HG03103 (cell line): ENCODE data around the gene PRR30.

ENCODE experiments used
- ATAC-seq: cut with Tn5 transposase; IDR thresholded peaks from one replicate; pipeline ENCODE4 v1.9.1; 2021; ENCODE audit warnings: low read depth; ENCODE audit not compliant: unreplicated experiment

Gene PRR30

DNA sequence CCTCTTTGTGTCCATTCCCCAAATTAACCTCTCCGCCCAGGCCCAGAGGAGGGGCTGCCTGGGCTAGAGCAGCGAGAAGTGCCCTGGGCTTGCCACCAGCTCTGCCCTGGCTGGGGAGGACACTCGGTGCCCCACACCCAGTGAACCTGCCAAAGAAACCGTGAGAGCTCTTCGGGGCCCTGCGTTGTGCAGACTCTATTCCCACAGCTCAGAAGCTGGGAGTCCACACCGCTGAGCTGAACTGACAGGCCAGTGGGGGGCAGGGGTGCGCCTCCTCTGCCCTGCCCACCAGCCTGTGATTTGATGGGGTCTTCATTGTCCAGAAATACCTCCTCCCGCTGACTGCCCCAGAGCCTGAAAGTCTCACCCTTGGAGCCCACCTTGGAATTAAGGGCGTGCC is 39.2 kb downstream of the PRR30 start:
- no peak for ATAC-seq

DNA sequence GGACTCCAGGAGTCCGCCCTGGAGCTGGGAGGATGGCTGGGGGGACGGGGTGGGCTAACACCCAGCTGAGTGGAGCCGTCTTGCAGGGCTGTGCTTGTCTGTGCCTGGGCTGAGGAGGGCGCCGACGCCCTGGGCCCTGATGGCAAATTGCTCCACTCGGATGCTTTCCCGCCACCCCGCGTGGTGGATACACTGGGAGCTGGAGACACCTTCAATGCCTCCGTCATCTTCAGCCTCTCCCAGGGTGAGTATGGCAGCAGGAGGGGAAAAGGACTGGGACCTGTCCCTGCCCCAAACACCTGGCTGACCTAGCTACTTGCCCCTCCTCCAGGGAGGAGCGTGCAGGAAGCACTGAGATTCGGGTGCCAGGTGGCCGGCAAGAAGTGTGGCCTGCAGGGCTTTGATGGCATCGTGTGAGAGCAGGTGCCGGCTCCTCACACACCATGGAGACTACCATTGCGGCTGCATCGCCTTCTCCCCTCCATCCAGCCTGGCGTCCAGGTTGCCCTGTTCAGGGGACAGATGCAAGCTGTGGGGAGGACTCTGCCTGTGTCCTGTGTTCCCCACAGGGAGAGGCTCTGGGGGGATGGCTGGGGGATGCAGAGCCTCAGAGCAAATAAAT is 39.8 kb downstream of the PRR30 start:
- ATAC-seq: no peak

DNA sequence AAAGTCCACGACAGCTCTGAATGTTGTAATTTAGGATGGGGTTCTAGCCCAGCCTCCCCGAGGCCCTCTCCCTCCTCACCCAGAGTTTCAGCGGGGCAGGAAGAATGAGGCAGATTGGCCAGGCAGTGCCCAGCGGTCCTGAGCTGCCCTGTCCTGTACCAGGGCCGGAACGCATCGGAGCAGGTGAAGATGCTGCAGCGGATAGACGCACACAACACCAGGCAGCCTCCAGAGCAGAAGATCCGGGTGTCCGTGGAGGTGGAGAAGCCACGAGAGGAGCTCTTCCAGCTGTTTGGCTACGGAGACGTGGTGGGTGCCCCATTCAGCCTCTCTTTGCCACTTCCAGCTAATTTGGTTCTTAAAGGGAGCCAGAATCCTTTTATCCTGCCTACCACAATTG is 41.9 kb downstream of the PRR30 start:
- no peak for ATAC-seq

DNA sequence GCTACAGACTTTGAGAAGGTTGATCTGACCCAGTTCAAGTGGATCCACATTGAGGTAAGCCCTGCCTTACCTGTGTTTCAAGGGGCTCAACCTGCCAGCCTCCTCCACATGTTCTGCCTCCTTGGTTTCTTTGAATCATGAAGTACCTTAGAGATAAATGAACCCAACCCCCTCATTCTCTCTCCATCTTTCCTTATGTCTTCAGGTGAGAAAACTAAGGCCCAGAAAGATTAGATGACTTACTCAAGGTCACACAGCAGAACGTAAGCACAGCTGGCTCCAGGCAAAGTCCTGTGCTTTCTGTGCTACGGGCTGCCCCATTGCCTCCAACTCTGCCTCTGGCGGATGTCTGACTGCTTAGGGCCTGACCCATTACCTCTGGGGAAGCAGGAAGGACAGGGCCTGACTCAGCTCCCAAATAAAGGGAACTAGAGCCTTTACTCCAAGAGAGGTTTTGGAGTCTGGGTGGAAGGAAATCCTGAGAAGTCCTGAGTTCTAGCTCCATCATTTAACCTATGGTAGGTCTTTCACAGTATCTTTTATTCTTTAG is 42.4 kb downstream of the PRR30 start:
- ATAC-seq: no peak

DNA sequence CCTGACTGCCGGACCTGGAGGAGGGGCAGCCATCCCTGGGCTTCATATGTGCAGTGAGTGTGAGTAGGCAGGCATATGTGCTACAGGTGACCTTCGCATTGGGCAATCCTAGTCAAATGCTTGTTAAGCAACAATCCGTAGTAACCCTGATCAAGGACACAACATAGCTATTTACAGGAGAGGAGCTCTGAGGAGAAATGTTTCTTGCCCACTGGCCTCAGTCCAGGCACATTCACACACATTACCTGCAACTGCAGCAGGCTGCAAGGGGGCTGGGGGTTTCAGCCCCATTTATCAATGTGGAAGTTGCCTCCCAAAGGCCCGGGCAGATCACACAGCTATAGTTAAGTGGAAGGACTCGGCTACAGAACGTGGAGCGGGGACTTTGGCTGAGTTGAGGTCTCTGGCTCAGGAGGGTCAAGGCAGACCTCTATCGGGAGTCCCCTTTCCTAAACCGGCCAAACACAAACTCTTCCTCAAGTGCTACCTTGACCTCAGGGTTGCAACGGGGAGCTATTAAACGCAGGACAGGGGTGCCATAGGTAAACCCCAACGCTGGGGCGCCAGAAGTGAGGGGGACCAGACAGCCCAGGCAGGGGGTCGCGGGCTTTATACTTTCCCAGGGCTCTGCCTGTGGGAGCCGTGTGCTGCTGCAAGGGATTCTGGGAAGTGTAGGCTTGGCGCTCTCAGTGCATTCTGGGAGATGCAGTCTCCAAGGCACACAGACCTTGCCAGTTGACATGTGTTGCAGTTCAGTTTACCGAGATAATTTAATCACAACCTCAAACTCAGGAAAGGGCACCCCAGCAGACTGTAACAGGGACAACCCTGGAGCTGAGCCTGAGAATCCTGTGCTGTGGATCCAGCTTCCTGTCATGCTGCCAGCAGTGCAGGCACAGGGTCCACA is 43.2 kb downstream of the PRR30 start:
- ATAC-seq: no peak

DNA sequence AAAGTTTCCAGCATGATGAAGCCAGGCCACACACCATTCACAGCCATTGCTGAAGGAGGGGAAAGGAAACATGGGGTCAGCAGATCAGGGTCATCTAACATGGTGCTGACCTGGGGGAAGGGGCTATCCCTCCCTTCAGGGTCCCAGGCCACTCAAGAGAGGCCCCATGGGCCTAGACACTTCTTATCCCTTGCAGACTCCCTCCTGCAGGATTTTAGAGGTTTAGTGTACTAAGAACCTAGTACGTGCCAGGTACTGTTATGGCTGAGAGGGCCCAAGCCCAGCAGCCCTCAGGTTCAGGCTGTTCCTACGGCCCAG is 43.8 kb downstream of the PRR30 start:
- no peak for ATAC-seq

DNA sequence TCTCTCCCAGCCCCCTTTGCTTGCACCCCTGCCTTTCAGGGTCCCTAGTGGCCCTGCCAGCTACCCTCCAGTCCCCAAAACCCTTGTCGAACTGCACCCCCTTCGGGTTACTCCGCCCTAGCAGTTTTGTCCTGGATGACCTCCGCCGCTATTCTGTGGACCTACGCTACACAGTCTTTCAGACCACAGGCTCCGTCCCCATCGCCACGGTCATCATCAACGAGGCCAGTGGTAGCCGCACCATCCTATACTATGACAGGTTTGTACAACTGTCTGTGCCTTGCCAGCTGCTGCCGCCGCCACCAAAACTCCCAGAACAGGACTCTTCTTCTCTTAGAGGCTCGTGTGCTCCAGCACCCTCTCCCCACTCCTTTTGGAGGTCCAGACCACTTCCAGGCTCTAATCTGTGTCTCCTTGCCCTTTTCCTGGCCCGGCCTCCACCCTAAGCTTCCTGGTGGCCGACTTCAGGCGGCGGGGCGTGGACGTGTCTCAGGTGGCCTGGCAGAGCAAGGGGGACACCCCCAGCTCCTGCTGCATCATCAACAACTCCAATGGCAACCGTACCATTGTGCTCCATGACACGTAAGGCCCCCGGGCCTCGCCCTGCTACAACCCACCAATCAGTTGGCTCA is 44.7 kb downstream of the PRR30 start:
- ATAC-seq: no peak

DNA sequence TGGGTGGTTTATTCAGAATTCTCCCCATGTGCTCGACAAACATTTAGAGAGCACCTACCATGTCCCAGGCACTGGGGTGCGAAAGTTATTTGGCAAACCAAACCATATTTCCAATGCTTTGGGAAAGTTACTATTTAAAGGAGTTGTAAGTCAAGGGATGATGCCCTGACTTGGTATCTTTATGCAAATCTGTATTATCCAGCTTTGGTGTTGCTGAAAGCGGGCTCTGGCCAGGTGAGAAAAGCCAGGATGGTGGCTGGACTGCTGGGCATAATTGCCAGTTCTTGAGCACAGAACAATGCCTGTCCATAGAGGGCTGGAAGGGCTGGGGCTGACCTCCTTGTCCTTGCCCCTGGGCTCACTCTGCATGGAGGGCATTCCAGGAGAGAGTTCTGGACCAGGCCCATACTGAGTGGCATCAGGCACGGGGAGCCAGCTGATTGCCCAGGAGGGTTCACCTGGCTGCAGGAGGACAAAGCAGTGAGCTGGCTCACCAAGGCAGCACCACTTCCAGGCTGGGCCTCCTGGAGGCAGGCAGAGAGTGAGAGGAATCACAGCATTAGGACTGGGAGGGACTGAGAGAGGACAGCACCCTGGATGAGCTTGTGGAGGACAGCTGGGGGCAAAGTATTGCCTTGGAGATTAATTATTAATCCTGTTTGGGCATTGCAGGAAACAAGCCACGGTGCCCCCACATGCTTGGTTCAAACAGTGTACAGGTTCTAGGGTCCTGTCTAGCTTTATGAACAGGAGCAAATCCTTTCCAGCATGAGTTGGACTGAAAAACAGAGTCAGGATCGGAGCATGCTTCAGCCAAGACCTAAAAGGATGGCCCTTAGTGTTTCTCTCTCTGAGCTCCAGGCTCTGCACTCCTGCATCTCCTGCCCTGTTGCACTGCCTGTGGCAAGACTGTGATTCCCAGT is 45.5 kb downstream of the PRR30 start:
- no peak for ATAC-seq

DNA sequence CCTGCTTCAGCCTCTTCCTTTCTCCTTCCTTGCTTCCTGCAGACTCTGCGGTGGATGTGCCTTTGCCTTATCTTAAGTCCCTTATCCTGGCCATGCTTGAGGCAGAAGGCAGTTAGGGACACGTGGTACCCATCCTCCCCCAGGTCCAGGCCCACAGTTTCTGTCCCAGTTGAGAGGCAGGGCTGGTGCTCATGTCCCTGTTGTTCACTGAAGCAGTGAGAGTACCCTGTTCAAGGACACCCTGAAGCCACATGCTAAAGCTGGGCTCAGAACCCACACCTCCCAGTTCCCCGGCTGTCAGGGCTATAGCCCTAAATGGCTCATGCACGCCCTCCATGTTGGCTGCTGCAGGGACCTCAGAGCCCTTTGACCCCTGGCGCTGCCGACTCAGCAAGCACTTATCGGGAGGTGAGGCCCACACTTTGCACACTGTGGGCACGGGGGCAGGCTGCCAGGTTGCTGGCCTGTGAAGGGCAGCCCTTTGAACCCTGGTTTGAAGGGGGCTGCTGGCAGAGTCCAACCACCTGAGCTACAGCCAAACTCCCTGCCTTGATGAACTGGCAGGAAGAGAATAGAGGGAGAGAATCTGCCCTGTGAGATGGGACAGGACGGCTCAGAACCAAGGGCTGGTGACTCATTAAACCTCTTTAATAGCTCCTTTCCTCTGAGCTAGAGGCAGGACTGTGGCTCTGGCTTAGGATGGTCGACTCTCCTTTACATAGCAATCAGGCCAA is 46.3 kb downstream of the PRR30 start:
- no peak for ATAC-seq

DNA sequence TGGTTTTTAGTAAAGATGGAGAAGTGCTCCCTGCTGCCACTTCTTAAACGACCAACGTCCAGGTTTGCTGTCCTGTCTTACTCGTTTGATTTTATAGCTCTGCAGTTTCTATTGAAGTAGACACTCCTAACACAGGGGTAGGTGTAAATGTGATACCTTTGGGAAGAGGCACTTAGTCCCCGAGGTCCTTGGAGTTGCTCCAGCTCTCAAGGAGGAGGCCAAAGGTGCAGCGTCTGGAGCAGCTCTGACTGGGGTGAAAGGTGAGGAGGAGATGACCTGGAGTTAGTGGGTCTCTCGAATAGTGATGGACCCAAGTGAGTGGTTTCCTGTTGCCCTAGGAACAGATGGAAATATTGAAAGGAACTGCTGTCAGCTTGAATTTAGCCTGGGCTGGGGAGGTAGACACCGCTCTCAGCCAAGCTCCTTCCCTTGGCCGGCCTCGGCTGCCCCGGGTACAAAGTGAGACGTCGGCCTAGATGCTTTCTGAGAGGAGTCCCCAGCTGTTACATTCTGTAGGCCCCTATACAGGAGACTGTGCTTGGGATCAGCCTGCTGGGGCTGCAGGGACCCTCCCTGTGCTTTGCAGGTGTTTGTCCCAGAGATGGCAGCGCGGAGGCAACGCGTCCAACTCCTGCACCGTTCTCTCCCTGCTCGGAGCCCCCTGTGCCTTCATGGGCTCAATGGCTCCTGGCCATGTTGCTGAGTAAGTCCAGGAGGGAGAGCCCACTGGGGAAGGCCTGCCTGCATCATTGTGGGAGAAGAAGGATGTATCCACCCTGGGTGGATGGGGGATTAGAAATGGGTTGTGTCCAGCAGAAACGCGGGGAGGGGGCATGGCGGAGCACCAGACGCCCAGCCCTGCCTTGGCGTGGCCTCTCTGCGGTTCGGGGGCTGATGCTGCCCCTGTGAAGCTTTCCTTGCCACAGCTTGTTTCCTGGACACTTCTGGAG is 47.2 kb downstream of the PRR30 start:
- no peak for ATAC-seq

DNA sequence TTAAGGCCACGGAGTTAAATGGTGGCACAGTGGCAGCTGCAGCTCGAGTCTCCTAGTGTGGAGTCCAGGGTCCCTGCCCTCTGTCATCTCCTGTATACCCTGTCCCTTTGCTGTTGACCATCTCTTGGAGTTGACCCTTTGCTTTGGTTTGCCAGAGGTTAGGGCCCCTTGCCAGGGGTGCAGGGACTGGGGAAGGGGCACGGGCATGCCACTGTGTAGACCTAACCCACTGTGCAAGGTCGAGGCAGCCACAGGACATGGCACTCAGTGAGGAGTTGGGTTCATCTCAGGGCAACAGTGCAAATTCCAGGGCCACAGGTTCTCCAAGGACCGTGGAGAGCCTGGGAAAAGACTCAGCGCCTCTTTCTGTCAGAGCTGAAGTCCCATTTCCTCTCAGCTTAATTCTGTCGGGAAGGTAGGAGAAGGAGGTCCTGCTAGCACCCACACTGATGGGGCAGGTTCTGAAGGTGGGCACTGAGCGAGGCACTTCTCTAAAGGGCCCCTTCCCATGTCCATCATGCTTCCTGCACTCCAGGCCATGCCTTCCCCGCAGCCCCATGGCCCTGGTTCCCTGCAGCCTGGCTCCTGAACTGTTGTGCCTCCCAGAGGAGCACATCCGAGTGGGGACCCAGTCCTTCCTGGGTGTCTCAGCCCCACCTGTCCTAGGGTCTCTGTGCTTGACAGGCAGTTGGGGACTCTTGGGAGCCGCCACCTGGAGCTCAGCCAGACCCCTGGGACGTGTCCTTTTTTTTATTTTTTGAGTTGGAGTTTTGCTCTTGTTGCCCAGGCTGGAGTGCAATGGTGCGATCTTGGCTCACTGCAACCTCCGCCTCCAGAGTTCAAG is 49.9 kb downstream of the PRR30 start:
- no peak for ATAC-seq

DNA sequence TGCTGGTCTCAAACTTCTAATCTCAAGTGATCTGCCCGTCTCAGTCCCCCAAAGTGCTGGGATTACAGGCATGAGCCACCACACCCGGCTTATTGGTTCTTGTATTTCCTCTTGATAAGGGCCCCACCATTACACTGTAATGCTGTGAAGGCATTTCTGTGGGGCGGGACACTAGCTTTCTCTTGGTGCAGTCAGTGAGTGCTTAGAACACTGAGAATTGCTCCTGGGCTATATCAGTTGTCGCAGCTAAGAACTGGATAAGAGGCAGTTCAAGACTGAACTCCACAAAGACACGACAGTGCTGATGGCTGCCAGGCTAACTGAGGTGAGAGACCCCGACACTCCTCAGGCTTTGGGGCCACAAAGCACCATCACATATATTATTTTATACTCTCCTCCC is 50.6 kb downstream of the PRR30 start:
- ATAC-seq: no peak

DNA sequence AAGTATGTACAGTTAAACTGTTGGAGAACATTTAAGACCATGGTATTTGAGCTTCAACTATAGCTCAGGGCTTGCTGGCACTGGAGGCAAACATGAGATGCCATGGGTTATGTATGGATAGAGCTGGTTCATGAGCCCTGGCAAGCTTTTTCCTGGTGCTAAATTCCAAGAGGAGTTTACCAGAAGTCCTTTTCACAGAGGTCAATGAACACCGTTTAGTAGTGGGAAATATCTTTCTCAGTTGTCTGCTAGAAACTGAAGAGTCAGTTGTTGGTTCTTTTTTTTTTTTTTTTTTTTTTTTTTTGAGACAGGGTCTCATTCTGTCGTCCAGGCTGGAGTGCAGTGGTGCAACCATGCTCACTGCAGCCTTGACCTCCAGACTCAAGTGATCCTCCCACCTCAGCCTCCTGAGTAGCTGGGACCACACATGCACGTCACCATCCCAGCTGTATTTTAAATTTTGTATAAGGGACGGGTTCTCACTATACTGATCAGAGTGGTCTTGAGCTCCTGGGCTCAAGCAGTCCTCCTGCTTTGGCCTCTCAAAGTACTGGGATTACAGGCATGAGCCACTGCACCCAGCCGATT is 51.3 kb downstream of the PRR30 start:
- no peak for ATAC-seq
